NCI-H82 treated with DMSO at 0.1 percent for 48 hours (cell line): ENCODE measurements around the gene PABPN1.

Source experiments
- DNase-seq: peaks from one replicate; lab custom pipeline; 2025; ENCODE audit not compliant: unreplicated experiment; lab: John Stamatoyannopoulos, UW

The PABPN1 gene

DNA sequence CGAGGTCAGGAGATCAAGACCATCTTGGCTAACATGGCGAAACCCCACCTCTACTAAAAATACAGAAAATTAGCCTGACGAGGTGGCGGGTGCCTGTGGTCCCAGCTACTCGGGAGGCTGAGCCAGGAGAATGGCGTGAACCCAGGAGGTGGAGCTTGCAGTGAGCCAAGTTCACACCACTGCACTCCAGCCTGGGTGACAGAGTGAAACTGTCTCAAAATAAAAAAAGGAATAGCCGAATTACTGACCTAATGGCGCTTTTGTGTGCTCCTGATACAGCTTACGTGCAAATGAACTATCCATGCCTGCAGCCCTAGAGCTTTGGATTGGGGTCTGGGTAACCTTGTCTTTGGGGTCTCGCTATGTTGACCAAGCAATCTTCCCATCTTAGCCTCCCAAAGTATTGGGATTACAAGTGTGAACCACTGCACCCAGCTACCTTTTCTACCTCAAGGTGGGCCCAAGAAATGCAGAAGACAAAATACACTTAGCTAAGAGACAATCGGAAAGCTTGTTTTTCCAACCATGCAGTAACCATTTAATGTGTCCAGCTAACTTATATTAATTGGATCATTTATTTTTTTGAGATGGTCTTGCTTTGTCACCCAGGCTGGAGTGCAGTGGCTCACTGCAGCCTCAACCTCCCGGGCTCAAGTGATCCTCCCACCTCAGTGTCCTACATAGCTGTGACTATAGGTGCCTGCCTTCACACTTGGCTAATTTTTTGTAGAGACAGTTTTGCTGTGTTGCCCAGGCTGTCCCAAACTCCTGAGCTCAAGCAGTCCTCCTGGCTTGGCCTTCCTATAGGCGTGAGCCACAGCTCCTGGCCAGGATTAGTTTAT lies 5.5 kb downstream of the PABPN1 start:
- DNase-seq = no peak

DNA sequence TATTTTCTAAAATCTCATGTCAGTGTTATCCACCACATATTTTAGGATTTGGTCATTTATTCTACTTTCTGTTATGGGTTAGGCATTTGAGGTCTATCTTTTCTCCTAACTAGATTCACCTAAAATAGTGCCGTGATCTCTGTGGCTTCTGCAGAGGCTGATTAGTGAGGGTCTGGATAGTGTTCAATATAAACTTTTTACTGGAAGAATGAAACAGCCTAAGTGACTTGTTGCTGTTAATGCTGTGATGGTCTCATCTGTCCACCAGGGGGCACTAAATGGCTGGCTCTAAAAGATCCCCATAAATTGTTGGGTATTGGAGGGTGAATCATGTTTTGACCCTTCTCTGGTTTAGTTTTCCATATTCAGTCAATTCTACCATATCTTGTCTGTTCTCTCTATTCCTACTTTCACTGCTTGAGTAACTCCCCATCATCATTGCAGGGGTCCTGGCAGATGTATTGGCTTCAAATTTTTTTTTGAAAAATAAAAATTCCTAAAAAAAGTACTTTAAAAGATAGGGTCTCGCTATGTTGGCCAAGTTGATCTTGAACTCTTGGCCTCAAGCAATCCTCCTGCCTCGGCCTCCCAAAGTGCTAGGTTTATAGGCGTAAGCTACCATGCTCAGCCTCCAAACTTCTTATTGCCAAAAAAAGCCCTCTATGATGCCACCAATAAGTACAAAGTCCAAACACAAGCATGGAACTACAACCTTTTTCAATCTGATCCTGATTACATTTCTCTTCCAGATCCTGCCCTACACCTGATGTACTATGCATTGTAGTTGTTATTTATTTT lies 6.9 kb downstream of the PABPN1 start:
- DNase-seq = peak; percentile 98

DNA sequence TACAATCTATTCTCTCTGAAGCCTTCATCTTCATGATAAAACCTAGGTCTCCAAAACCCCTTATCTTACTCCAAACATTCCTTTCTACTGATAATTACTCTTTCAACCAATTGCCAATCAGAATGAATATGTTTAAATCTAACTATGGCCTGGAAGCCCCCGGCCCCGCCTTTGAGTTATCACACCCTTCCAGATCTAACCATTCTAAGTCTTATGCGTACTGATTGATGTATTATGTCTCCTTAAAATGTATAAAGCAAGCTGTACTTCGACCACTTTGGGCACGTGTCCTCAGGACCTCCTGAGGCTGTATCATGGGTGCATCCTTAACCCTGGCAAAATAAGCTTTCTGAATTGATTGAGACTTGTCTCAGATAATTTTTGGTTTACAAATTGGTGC lies 14.4 kb downstream of the PABPN1 start:
- no peak for DNase-seq

DNA sequence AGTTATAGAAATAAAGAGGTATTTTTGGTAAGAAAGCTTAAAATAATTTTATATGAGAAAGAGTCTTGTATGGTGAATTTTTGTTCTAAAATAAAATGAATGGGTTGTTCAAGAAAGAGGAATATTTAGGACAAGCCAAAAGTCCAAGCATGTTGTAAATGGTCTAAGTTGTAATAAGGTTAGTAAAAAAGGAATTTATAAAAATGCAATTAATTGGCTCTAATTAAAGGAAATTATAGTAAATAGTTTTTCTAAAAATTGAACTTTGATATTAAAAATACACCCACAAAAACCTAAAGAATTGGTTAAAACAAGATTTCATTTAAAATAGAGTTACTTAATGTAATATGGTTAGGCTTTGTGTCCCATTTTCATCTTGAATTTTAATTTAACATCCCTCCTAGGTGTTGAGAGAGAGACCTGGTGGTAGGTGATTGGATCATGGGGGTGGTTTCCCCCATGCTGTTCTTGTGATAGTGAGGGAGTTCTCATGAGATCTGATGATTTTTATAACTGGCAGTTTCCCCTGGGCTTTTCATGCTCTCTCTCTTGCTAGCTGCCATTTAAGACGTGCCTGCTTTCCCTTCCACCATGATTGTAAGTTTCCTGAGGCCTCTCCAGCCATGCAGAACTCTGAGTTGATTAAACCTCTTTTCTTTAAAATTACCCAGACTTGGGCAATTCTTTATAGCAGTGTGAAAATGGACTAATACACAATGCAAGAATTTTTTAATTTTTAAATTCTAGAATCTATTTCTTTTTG lies 18.4 kb downstream of the PABPN1 start:
- DNase-seq = no peak

DNA sequence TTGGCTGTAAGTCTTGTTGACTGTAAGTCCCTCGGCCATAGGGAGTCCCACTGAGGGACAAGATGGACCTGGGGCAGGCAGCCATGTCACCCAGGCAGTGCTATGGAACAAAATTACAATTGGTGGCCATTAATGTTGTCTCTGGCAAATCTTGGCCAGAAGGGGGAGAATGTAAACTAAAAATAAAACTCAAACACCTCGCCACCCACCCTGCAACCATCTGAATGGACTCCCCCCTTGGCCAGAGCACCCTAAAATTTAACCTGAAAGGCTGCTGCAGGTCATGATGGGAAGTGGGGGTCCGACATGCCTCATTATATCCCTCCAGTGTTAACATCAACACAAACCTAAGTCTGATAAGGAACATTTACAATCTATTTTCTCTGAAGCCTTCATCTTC lies 23.2 kb downstream of the PABPN1 start:
- no peak for DNase-seq

DNA sequence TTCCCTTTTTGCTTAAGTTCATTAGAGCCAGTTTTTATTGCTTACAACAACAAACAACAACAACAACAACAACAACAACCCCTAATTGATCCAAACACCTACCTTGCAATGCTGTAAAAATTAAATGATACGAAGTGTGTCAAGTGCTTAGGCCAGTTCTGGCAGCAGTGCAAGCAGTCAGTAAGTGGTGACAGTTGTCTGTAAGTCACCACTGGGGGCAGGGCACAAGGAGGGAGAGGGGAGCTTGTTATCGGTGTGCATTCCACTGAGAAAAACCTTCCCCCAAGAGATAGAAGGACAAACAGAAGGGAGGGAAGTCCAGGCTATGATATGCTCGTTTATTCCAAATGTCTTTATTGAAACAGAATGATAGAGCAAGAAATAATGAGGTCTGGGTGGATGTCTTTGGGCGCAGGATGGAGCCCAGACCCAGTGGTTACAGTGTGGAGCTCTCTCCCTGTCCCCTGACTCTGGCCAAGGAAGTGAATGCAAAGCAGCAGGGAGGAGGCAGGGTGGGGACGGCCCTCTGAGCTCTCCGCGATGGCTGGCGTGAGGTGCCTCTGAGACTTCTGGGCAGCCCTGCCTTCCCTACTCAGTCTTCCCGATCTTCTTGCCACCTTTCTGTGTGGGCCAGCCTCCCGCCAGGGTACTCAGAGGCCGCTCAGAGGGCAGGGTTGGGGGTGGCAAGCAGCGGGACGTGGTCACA lies 24.9 kb downstream of the PABPN1 start:
- no peak for DNase-seq

DNA sequence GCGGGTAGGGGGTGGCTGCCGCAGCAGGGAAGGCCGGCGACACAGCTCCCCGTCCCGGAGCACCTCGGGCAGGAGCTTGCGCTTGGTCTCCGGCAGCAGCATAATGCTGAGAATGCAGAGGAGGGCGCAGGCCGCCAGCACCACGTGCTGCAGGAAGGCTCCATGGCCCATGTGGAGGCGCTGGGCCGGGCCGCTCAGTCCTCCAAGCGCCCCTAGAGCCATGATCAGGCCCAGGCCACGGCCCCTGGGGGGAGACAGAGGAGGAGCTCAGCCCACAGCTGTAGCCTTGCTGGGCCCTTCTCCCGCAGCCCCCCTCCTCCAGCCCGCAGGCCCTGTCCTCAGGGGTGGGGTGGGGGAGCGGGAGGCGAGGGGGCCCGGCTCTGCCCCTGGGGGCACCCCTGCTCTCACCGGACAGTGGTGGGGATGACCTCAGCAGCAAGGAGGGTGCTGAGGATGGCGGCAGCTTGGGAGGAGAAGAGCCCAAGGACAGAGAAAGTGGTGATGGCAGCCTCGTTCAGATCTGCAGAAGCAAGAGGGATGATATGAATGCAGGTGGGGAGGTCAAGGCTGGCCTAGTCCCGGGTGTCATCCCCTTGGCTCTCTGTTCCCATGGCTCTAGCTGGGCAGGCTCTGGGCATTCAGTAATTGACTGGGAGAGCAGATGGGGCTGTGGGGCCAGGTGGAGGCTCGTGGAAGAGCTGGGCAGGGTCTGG lies 25.6 kb downstream of the PABPN1 start:
- no peak for DNase-seq

DNA sequence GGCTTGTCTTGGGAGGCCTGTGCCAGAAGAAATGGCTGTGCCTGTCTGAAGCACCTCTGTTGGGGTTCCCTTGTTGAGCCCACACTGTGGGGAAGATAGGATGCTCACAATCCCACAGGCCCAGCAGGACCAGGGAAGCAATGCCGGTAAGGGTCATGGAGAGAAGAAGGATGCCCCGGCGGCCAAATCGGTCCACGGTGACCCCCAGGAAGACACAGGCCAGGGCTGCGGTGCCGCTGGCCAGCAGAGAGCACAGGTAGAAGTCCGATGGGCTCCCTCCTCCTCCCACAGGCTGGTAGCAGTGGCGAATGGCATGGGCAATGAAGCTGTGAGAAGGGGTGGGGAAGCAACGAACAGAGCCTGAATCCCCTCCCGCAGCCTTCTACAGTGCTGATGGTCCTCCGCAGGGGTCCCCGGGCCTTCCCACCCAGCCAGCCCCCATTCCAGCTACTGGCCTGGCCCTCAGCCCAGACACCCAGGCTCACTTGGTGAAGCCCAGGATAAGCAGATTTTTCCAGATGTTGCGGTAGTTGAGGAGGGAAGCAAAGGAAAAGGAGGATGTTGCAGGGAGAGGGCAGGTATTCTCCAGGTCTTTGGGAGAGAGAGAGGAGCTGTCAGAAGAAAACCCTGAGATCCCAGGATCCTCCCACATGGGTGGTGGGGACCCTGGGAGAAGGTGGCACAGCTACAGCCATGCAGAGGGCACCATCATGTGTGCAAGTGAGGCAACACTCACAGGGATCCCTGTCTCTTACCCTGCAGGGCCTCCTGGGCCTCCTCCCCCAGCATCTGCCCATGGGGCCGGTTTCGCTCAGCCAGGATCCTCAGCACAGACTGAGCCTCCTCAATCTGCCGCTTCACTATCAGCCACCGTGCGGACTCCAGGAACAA lies 26.4 kb downstream of the PABPN1 start:
- no peak for DNase-seq

DNA sequence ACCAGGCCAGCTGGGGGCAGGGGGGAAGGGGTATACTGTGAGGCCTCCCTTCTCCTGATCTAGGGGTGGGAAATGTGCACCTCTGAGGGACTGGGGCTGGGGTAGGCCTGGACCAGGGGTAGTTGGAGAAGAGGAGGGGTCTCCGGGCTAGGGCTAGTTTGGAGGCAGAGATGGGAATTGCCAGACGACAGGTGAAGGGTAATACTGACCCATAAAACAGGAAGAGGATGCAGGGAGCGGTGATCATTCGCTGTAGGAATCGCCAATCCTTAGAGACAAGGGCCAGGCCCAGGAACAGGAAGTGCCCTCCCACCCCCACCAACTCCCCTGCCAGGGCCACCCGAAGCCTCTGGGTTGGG lies 27.0 kb downstream of the PABPN1 start:
- no peak for DNase-seq

DNA sequence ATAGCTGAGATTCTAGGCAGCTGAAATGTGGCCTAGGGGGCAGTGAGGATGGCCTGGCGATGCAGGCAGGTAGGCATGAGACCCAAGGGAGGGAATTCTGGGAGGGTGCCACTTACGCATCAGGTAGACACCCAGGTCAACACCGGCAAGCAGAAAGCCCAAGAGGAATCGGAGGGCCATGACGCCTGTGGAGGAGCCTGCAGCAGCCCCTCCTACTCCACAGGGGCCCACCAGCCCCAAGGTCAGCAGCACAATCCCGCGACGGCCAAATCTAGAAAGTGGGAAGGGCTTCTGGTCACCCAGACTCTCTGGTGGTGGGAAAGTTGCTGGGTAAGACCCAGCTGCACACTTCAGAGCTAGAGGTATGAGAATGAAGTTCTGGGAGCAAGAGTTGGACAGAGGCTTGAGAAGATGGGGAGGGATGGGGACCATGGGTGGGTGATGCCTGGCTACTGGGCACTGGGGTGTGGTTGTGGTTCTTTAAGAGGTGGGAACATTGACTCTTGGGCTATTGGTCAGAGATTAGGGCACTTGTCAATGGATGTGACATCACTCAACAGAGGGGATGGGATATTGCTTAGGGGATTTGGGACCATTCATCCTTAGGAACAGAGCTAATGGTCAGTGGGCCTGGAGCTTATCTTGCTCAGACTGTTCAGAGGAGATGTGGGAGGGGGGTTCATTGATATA lies 28.0 kb downstream of the PABPN1 start:
- no peak for DNase-seq

DNA sequence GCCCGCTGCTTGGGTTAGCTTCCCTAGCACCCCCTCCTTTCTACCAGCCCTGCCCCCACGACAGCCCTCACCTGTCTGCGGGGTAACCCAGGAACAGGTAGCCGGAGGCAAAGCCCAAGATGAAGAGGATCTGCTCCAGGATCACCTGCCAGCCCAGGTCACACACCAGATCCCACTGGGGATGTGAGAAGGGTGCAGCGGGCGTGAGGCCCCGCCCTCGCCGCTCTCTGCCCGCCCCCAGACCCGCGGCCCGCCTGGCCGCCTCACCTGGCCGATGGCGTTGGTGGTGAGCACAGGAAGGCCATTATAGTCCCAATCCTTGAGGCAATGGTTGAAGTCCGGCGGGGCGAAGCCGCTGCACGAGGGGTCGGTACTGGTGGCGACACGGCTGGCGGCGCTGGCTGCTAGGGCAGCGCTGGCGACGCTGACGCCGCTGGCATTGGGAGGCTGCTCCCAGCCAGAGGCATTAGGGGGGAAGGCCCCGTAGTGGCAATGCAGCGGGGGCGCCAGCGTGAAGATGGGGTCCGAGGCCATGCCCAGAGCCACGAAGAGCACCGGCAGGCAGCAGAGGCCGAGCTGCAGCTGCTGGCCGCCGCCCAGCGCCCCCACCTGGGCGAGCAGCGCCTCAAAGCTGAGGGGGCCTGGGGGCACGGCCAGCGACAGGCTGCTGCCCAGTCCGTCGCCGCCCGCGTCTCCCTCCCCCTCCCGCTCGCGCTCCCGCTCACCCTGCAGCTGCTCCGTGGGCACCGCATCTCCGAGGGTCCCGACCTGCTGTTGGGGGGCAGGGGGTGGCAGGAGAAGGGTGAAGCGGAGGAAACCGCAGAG lies 30.6 kb downstream of the PABPN1 start:
- no peak for DNase-seq

DNA sequence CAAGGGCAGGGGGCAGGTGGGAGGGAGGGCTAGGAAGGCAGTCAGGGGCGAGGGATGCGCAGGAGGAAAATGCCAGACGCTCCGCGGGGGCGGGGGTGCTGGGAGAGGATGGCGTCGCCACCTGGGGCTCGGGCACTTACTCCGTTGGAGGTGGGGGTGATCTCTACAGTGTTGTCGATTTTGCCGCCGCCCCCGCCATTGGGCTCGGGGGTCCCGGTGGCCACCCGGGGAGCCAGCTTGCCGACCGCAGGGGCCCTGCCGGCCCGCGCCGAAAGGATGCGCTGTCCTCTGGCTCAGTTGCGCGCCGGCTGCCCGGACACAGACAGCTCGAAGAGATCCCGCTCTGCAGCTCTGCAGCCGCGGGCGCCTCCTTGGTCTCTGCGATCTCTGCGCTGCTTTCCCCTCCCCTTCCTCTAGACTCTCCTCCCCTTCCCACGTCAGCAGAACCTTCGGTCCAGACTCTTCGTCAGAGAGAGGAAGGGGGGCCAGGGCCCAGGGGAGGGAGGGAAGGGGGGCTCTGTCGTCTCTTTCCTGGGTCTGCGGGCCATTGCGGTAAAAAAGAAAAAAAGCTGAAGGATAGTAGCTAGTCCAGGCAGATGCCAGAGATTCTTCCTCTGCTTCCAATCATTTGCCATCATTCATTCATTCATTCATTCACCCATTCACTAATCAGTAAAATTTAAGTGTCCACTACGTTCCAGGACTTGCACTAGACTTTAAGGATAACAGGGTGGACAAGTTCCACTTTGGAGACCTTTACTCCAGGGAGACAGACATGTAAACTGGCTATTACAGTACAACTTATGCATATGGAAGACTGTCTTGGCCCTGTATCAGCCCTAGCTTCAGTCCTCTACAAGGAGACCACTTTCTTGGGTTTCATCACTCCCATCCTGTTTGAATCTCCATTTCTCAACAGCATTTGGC lies 31.5 kb downstream of the PABPN1 start, which contains the start of gene SLC22A17:
Gene SLC22A17, minus strand, starts transcription at position 382 of the 927 bp plus-strand sequence.
- peak; percentile 99 for DNase-seq

DNA sequence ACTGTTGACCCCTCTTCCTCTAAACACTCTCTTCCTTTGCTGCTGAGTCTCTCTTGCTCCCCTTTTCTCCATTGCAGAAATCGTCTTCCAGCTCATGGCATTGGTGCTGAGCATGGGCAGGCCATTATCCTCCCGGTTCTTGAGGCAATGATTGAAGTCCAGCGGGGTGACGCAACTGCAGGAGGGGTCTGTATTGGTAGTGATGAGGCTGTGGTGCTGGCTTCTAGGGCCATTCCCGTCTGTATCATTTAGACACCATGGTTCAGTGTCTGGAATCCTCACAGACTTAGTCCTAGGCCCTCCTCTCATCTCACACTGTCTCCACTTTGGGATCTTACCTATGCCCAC lies 32.1 kb downstream of the PABPN1 start:
- no peak for DNase-seq

DNA sequence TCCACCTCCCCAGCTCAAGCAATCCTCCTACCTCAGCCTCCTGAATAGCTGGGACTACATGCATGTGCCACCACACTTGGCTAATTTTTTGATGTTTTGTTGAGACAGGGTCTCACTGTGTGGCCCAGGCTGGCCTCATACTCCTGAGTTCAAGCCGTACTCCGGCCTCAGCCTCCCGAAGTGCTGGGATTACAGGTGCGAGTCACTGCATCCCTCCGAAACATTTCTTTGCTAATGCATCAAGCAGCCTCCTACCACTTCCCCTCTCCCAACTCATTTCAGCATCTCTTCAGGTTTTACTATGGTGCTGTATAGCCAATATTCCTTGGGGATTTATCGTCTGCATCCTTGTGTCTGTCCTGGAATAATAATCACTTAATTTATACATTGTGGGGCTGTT lies 33.7 kb downstream of the PABPN1 start:
- DNase-seq = no peak

DNA sequence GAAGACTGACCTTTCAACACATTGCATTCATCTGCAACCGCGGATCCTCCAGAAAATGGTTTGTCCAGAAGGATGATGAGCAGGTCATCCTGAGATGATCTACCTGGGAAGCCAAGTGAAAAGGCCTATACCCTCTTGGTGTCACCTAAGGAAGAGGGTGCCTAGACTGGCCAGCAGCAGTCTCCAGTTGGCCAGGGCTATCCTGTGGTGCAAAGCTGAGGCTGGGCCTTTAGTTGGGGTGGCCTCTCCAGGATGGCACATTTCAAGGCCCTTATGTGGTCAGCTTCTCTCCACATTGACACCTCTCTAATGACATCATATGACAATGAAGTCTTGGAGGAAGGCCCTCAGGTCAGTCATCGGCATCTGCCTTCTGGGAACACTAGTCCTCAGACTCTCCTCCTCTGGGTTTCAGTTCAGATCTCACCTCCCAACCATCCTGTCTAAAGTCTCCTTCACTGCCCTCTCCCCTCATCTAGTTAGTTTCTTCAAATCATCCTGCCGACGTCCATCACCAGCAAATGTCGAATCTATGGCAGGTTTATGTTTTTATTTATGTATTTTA lies 34.7 kb downstream of the PABPN1 start:
- no peak for DNase-seq

DNA sequence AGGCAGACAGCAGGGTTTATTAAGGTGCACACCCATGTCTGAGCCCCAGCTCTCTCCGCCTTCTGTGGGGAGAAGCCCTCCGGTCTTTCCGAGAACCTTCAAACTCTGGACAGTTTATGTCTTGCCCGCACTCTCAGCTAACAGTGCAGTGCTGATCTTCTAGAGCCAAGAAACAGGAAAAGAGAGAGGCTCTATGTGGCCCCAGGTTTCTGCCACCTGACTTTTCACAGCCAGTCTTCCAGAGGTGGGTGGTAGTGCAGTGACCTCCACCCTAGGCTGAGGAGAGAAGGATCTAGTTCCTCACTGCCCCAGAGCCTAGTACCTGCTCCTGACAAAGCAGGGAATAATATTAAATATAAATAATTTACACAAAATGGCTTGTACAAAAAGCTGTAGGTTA lies 35.4 kb downstream of the PABPN1 start:
- no peak for DNase-seq

DNA sequence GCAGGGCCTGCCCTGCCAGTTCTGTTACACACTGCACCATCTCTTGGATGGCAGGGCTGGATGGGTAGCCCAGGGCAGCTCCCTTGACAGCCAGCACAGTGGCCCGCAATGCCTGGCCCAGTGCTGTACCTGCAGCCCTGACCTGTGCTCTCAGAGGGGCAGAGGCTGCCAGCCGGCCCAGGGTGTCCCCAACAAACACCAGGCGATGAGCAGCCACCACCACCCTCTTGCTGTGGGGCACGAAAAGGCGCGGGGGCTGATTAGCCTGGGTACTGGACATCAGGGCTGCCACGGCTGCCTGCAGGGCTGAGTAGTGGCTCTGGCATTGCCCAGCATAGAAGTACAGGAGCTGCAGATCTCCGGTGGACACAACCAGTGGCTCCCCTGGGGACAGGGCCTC lies 36.0 kb downstream of the PABPN1 start:
- DNase-seq = no peak
